HG03520 (cell line): Measurements from ENCODE around the gene RPLP2.

Experiments used
- ATAC-seq: cut with Tn5 transposase; IDR thresholded peaks from one replicate; pipeline ENCODE4 v1.9.1; 2021; ENCODE audit warnings: mild to moderate bottlenecking, moderate library complexity; ENCODE audit not compliant: unreplicated experiment

Gene RPLP2

DNA sequence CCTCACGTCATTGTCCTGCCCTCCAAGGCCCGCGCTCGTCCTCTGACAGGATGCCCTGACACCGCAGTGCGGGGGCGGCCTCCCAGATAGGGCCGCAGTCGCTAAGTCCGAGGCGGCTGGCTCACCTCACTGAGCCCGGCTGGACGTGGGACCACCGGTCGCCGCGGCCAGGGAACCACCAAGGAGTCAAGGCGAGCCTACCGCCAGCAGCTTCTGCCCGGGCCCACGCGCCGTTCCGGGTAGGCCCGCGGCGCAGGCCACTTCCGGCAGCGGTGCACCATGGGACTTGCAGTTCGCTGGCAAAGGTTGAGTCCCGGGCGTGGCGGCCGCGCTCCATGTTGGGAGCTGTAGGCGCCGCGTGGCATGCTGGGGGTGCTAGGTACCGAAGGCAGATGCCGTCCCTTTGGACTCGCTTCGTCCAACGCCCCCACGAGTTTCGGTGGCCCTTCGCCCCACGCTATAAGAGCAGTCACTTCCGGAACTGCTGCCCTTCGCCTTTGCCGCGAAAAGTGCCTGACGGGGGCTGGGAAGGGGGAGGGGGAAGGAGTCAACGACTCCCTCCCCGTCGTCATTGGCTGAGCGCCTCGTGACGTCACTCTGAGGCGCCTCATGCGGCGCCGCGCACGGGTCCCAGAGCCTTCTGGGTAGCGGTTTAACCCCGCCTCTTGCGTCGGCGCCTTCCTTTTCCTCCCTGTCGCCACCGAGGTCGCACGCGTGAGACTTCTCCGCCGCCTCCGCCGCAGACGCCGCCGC, at the start of gene RPLP2:
TSS of gene RPLP2 (plus strand) at position 681 of the 753 bp plus-strand sequence. CDS start 268 bp downstream, outside the sequence.
- ATAC-seq = peak; percentile 59

- ATAC-seq = no peak
Observed at GRCh38 chr11:760236-760635, 49.5 kb upstream of the RPLP2 start.

DNA sequence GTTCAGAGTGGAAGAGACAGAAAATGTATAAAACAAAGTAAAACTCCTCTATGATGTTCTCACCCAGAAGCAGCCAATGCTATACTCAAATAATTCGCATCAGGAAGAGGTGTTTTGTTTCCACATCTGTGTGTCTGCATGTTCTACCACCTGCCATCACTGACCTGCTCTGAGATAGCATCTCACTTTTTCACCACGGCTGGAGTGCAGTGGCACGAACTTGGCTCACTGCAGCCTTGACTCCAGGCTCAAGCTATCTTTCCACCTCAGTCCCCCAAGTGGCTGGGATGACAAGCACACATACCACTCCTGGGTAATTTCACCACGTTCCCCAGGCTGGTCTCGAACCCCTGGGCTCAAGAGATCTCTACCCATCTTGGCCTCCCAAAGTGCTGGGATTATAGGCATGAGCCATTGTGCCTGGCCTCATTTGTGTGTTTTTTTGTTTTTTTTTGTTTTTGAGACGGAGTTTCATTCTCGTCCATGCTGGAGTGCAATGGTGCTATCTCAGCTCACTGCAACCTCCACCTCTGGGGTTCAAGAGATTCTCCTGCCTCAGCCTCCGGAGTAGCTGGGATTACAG, 48.1 kb upstream of the RPLP2 start:
- no peak for ATAC-seq

- no peak for ATAC-seq
Observed at GRCh38 chr11:762421-763072, 47.2 kb upstream of the RPLP2 start.

- no peak for ATAC-seq
Observed at GRCh38 chr11:763073-763463, 46.7 kb upstream of the RPLP2 start.

DNA sequence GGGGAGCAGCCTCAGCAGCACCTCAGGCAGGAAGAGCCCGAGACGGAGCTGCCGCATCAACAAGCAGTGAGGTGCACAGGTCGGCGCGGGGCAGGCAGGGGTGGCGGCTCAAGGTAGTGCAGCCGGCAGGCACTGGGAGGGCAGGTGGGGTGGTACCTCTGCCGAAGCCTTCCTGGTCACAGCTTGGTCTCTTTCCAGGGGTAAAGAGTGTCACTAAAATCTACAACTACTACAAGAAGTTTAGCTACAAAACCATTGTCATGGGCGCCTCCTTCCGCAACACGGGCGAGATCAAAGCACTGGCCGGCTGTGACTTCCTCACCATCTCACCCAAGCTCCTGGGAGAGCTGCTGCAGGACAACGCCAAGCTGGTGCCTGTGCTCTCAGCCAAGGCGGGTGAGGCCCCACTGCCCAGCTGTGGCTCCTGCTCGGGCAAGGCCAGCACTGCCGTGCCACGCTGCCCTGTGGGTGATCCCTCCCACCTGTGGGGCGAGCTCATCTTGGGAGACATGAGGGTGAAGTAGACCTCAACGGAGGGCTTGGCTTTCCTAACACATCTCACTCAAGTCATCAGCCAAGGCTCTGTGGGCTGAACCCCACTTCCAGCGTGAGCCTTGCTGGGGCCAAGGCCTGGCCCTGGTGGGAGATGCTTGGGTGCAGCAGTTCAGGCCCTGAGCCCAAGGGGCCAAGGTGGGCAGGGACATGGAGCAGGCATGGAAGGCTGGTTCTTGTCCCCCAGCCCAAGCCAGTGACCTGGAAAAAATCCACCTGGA, 46.0 kb upstream of the RPLP2 start:
- ATAC-seq = no peak

- ATAC-seq = no peak
Observed at GRCh38 chr11:764322-765024, 45.3 kb upstream of the RPLP2 start.

GRCh38 chr11:765025-765801, 44.6 kb upstream of the RPLP2 start:
- no peak for ATAC-seq

GRCh38 chr11:765802-766091, 44.0 kb upstream of the RPLP2 start:
- ATAC-seq = no peak

DNA sequence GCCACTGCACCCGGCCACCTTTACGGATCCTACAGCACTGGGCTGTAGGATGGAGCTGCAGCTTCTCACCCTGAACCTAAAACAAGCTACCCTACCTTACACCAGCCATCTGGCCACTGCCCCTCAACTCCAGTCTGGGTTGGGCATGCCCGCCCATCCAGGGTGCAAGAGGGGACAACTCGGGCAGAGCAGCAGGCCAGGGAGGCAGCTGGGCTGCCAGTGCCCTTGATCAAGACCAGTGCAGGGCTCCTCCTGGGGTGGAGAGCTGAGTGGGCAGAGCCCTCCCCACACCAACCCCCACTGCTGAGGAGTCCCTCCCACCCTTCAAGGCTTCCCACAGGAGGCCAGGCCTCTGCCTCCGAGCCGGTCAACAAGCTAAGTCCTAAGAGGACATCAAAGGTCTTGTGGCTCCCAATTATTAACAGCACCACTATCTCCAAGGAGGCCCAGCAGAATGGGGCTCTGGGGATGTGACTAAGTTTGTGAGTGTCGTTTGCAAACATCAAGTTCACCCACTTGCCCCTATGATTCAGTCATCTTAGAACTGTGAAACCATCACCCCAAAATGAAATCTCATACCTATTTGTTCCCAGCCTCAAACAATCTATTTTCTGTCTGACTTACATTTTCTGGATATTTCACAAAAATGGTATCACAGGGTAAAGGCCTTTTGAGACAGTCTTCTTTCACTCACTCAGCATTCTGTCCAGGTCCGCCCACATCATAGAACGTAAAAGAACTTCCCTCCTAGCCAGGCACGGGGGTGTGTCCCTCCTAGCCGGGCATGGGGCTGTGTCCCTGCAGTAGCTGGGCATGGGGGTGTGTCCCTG, 43.4 kb upstream of the RPLP2 start:
- no peak for ATAC-seq

DNA sequence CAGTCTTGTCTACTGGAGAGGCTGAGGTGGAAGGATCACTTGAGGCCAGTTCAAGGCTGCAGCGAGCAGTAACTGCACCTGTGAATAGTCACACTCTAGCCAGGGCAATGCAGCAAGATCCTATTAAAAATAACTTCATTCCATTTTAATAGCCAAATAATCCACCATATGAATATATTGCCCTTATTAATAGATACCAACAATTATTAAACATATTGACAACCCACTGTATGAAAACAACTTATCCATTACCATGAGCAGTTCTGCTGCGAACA, 42.9 kb upstream of the RPLP2 start:
- no peak for ATAC-seq

- no peak for ATAC-seq
Observed at GRCh38 chr11:767238-767637, 42.5 kb upstream of the RPLP2 start.

DNA sequence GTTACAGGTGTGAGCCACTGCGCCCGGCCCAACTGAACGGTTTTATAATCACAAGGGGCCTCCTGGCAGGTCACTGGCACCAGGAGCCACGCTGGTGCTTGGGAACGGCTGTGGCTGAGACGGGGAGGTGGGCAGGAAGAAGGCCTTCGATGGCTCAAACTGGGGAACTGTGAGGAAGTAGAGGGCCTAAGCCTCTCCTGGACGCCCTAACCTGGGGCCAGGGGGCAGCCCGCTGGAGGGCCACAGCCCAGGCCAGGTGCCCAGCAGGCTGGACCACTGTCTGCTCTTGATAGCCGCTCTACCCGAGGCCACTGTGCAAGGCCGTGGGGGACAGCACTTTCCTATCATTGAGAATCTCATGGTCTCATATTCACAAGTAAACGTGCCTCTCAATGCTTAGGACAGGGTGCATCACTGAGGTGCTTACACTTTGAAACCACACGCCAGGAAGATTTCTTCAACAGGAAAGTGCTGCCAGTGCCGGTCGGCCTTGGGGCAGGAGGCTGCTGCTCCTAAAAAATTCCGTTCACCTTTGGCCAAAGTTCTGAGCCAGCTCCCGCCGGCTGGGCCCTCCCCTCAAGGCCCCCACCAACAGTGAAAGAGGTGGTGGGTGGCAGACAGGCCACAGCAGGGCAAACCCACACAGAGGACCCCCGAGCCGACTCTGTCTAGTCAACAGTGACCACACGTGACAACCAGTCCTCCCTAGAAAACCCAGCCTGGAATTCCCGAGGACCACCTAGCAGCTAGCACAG, 39.7 kb upstream of the RPLP2 start:
- no peak for ATAC-seq

GRCh38 chr11:770642-771616, 38.8 kb upstream of the RPLP2 start:
- no peak for ATAC-seq

DNA sequence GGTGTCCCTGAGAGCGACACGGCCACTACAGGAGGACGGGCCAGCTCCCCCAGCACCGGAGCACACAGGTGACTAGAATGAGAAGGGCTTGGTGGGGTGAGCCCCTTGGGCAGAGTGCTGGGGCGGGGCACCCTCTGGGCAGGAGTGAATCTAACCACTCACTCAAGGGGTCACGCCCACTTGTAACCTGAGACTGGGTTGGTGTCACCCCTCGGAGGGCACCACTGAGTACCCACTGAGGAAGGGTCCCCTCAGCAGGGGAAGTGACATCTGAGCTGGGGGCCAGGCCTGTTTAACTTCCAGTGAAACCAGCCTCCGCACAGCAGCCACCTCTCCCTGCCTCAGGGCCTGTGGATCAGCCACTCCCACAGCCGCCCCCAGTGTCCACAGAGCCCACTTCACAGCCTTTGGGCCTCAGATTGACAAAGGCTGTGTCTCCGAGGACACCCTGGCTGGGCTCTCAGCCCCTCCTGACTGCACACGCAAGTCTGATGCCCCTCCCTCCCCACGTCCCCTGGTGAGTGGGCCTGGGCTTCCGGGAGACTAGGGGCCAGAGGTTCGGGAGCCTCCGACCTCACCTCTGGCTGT, 38.1 kb upstream of the RPLP2 start:
- ATAC-seq = no peak

GRCh38 chr11:772429-773390, 37.1 kb upstream of the RPLP2 start:
- no peak for ATAC-seq
